Ectodermal cell (in vitro differentiated cells): ENCODE measurements around the gene SMIM3.
"Not testable (repeated sequence)": the region's sequence is repeated elsewhere in the genome, so short reads cannot be mapped to it uniquely, and the experiment has no call there.

Experiments
- H3K27ac ChIP-seq: 2 replicates; pipeline ENCODE4 v1.7.0; 2013; ENCODE audit warnings: mild to moderate bottlenecking, low read depth, low read length; ENCODE audit not compliant: insufficient read depth, poor library complexity, severe bottlenecking
- H3K27me3 ChIP-seq: 2 replicates; pipeline ENCODE4 v1.7.0; 2013; ENCODE audit warnings: mild to moderate bottlenecking, low read length; ENCODE audit not compliant: insufficient read depth, control insufficient read depth, poor library complexity, severe bottlenecking
- H3K36me3 ChIP-seq: one replicate; pipeline ENCODE4 v1.7.0; 2013; ENCODE audit warnings: low read length; ENCODE audit not compliant: control insufficient read depth, insufficient read depth
- H3K4me1 ChIP-seq: one replicate; pipeline ENCODE4 v1.7.0; 2013; ENCODE audit warnings: low read length; ENCODE audit not compliant: control insufficient read depth, insufficient read depth
- H3K4me3 ChIP-seq: 2 replicates; pipeline ENCODE4 v1.7.0; 2013; ENCODE audit warnings: low read depth, low read length, control low read depth; ENCODE audit not compliant: insufficient read depth
- H3K9me3 ChIP-seq: 2 replicates; pipeline ENCODE4 v1.7.0; 2013; ENCODE audit warnings: mild to moderate bottlenecking, low read length, moderate library complexity; ENCODE audit not compliant: control insufficient read depth
- WGBS, 2 experiments: methylation state at CpG; one replicate each; pipeline ENCODE4 v1.1.7; 2013; ENCODE audit warnings: missing lambda C conversion rate in 2 of 2; 5-methylcytosine and 5-hydroxymethylcytosine counted together

SMIM3 gene

GRCh38 chr5:150831821-150832220 lies 53.3 kb downstream of the SMIM3 start:
- H3K9me3 ChIP-seq, H3K4me1 ChIP-seq, H3K36me3 ChIP-seq, H3K4me3 ChIP-seq, H3K27ac ChIP-seq, H3K27me3 ChIP-seq: not testable (repeated sequence)
- 63 to 97% methylated on average over 2 to 3 of the region's 3 CpGs for WGBS, 2 experiments

GRCh38 chr5:150836064-150836463 lies 57.5 kb downstream of the SMIM3 start:
- no peaks in the 10 kb centered on the region for H3K36me3 ChIP-seq
- no peak overlapping the region for H3K4me3 ChIP-seq
- WGBS, 2 experiments, result 93 to 95% methylated on average over 5 of the region's 5 CpGs
- no peaks in the 10 kb centered on the region for H3K9me3 ChIP-seq
- no peaks in the 10 kb centered on the region for H3K4me1 ChIP-seq
- H3K27me3 ChIP-seq, result no peaks in the 10 kb centered on the region
- no peak overlapping the region for H3K27ac ChIP-seq

- Histone ChIP-seq H3K27me3 (no peaks in the 10 kb centered on the region), H3K4me1 (no peaks in the 10 kb centered on the region), H3K27ac (no peak overlapping the region), H3K4me3 (no peak overlapping the region), H3K36me3 (no peaks in the 10 kb centered on the region), H3K9me3 (no peaks in the 10 kb centered on the region)
- 83 to 86% methylated on average over 3 of the region's 3 CpGs for WGBS, 2 experiments
Measured at GRCh38 chr5:150836703-150837102, 58.1 kb downstream of the SMIM3 start.

- WGBS, 2 experiments, result 95 to 96% methylated on average over 32 of the region's 32 CpGs
- not testable (repeated sequence) for H3K36me3 ChIP-seq, H3K4me3 ChIP-seq, H3K27me3 ChIP-seq, H3K4me1 ChIP-seq, H3K9me3 ChIP-seq, H3K27ac ChIP-seq
Measured at GRCh38 chr5:150845185-150845859, 66.8 kb downstream of the SMIM3 start.

- H3K27me3 ChIP-seq, H3K9me3 ChIP-seq, H3K36me3 ChIP-seq, H3K4me3 ChIP-seq, H3K4me1 ChIP-seq, H3K27ac ChIP-seq: not testable (repeated sequence)
- WGBS, 2 experiments, result 88 to 90% methylated on average over 3 of the region's 3 CpGs
Measured at GRCh38 chr5:150846308-150846653, 67.7 kb downstream of the SMIM3 start, which contains the start of gene IRGM. TSS of gene IRGM (plus strand) at chr5:150846521. CDS start at chr5:150848124, 1,603 bp downstream.
